SIG-M5 (cell line): ENCODE data around the gene TM7SF2.

ENCODE experiments used
- DNase-seq: peaks from one replicate; lab custom pipeline; 2025; lab: John Stamatoyannopoulos, UW

The TM7SF2 gene

DNA sequence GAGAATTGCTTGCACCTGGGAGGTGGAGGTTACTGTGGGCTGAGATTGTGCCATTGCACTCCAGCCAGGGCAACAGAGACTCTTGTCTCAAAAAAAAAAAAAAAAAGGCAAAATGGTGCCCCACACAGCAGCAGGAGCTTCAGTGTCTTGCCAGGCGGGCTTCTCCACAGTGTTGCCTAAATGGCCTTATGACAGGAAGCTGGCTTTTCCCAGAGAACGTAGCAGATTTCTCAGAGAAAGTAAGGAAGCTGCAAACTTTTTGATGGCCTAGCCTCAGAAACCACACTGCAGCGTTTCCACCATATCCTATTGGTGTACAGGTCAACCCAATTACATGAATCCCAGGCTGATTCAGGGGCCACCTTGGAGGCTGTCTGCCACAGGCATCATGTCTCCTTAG lies 45.7 kb downstream of the TM7SF2 start:
- DNase-seq, result no peak

DNA sequence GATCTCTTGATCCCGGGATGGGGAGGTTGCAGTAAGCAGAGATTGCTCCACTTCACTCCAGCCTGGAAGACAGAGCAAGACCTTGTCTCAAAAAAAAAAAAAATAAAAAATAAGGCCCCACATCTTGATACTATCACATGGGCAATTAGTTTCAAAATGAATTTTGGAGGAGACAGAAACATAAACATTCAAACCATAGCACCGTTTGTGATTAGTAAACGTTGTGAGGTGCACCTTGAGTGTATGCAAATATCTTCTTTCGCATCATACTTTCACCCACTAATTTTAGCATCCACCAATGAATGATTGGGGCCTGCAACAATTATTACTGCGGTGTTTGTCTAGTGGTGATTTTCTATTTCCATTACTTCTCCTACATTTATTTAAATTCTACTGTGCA lies 47.3 kb downstream of the TM7SF2 start:
- DNase-seq, result no peak

DNA sequence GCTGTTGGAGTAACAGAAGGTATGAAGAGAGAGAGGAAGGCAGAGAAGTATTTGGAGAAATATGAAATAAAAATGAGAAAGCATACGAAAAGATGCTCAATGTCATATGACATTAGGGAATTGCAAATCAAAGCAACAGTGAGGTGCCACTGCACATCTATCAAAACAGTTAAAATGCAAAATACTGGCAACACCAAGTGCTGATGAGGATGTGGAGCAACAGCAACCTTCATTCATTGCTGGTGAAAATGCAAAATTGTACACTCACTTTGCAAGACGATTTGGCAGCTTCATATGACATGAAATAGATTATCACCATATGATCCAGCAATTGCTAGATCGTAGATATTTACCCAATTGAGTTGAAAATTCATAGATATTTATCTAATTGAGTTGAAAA lies 49.0 kb downstream of the TM7SF2 start:
- DNase-seq, result no peak

DNA sequence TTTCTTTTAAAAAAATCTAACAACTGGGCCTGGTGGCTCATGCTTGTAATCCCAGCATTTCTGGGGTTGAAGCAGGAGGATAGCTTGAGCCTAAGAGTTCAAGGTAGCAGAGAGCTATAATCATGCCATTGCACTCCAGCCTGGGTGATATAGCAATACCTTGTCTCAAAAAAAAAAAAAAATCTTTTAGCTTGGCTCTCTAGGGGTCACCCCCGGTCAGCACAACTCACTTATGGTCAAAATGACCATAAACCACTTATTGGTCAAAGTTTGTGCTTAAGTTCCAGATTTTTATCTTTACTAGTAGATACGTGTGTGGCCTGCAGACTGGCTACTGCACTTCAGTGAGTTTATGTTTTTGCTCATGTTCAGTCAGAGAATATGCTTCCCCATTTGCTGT lies 52.0 kb downstream of the TM7SF2 start:
- no peak for DNase-seq
